ENCODE measurements around the gene SERPINI1.
"Not testable (repeated sequence)": the region's sequence is repeated elsewhere in the genome, so short reads cannot be mapped to it uniquely, and the experiment has no call there.

The SERPINI1 gene

DNA sequence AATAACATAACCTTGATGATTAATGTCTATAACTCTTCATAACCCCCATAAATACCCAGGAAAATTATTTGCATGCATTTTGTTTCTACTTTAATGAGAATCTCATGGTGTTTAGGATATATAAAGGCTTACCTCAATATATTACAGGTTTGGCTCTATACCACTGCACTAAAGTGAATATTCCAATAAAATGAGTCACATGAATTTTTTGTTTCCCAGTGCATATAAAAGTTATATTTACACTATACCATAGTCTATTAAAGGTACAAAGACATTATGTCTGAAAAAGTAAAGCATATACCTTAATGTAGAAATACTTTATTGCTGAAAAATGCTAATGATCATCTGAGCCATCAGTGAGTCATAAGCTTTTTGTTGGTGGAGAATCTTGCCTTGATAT lies 74.7 kb downstream of the SERPINI1 start:
- DNase-seq, result no peak

DNA sequence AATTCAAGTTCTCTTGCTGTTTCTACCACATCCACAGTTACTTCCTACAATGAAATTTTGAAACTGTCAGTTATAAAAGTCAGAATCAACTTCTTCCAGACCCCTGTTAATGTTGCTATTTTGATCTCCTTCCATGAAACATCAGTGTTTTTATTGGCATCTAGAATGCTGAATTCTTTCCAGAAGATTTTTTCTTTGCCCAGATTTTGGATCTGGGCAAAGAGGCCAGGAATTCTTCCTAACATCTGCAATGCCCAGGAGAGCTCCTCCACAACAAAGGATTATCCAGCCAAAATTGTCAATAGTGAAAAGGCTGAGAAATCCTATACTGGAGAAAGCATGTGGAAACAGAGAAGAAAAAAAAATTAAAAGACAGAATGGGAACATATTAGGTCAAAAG lies 75.5 kb downstream of the SERPINI1 start:
- DNase-seq, result no peak

DNA sequence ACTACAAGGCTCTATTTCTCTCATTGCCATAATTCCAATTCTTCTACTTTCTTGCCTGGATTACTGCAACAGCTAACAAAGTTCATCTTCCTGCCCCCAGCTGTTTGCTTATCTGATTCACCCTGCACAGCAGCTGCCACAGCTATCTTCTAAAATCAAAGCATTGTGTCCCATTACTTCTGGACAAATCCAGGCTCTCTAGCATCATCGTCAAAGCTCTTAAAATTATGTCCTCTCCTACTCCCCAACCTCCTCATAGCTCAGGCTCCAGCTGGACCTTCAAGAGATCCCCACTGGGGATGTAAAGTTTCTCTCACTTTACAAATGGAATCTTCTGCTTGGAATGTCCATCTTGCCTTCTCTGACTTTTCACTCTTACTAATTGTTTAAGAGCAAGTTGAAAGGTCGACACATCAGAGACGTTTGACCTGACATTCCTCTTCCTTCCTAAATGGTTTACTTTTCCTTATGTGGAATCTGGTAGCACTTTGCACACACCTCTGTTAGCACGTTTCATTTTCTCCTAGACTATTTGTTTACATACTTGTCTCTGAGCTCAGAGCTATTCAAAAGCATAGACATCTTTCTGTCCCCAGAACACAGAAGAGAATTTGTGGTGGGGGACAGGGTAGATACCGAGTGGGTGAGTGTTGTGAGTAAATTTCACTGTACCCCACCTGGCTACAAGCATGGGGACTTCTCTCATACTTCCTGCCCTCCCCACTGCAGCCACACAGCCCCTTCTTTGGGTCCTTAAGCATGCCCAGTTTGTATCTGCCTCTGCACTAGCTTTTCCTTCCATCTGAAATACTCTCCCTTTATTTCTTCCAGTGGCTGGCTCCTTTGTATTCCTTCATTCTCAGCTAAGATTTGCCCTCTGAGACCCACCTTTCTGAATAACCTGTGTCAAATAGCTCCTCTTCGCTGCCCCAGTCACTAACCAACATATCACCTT lies 77.9 kb downstream of the SERPINI1 start:
- DNase-seq, result no peak

DNA sequence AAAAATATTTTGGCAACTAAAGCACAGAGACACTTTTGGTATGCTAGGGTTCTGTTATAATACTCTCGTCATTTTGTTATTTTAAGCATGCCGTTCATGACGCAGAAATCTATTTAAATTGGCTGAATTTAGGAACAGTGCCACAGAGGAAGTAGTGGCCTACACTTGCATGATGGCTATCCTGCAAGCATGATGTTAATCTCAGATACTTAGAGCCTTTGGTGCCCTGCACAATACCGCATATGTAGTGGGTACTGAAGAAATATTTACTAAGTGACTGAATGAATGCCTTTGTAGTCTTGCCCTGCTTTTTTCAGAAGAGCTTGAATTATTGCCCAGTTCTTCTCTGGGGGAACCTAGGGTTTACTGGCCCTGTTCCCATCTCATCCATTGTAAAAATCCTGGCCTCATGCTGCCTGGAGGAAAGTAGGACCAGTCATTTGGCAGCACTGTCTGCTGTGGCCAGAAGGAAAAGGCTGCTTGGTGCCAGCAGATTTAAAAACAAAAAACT lies 79.0 kb downstream of the SERPINI1 start:
- DNase-seq, result no peak

DNA sequence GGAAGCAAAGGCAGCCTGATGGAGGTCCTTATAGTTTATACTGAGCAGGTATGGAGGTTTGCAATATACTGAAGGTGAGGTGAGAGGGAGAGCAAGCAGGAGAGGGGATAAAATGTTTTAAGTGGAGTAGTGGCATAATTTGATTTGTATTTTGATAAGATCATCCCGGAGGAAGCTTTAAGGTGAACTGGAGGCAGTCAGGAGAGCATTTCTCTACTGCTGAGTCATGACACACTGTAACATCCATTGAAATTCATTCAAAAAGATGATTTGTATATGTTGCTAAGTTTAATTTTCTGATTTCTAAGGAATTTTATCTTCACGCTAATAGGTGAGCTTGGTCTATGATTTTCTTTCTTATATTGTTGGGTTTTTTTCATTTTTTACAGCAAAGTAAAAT lies 81.4 kb downstream of the SERPINI1 start:
- DNase-seq, result no peak

DNA sequence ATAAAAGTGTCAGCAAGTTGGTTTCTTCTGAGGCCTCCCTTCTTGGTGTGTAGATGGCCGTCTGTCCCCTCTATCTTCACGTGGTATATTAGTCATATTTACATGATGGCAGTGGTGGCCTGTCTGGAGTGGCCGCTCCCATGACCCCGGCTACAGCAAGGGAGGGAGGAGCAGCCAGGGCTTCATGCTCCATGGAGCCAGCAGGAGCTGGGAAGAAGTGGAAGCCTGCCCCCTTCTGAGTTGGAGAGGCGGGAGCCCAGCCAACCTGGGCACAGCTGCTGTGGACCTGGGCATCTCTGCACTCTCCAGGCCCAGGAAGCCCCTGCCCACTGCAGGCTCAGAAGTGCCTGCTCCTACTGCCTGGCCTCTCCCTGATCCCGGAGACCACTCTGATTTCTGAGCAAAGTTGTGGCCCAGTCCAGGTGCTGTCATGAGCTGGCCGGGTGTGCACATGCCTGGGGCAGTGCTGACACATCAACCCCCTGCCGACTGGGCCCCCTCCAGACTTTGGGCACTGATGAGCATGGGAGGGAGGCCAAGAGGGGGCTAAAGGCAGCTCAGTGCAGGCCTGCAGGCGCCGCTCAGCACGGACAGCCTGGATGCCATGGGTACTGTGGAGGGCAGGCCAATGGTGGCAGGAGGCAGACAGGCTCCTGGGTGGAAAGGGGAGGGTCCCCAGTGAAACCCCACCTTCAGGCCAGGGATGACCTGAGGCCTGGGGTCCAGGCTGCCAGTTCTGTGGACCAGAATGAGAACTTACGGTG lies 84.8 kb downstream of the SERPINI1 start:
- DNase-seq, result no peak

DNA sequence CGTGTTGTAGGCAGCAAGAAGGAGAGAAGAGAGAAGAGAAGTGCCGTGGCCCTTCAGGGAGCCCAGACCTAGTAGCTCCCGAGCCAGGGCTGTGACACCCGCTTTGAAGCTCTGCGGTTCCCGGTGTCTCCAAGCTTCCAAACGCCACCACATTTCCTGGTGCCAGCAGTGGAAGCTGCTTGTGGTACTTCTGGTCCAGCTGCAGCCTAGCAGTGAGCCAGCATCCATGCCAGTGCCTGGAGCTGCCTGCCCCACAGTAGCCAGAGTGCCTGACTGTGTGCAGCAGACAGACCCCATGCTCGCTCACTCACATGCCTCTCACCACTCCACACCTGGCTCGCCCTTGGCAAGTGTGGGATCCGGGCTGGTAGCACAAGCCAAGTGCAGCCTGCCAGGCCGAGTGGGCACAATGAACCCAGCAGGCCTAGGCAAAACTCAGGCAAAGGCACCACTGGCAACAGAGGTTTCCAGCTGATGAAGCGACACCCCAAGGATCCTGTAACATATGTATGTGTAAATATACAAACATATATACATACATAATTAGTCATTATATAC lies 85.8 kb downstream of the SERPINI1 start:
- DNase-seq, result no peak

DNA sequence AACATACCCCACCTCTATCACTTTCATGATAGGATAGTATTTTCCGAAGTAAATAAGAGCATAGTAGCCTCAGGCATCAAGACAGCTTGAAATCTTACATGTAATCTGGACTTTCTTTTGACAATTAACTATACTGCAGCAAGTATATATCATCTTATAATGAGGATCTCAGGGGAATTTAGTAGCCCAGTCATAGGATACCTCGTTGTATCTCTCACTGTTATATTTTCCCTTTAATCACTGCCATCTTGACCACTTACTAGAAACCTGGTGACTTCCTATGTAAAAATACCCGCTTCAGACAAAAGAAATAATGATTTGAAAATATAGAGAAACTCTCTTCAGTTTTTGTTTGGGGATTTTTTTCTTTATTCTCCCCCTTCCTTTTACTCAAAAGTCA lies 88.2 kb downstream of the SERPINI1 start:
- DNase-seq, result no peak

DNA sequence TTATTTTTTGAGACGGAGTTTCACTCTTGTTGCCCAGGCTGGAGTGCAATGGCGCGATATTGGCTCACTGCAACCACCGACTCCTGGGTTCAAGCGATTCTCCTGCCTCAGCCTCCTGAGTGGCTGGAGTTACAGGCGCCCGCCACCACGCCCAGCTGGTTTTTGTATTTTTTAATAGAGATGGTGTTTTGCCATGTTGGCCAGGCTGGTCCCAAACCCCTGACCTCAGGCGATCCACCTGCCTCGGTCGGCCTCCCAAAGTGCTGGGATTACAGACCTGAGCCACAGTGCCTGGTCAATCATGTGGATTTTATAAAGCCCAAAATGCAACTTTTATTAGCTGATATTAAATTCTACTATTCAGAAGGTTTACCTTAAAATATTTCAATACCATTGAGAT lies 92.1 kb downstream of the SERPINI1 start:
- DNase-seq, result not testable (repeated sequence)

DNA sequence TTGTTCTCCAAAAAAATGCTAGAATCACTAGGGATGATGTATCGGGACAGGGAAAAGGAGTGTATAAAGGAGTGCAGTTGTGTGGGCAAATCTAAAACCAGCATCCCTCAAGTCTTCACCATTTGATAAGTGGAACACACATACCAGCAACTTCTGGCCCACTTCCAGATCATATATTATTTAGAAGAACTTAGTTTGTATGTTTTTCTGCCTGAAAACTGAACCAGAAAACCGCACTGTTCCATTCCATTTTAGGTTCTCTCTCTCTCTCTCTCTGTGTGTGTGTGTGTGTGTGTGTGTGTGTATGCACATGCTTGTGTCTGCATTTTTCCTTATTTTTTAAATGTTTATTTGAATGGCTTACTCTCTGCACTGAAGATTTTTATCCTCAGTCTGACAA lies 93.5 kb downstream of the SERPINI1 start:
- no peak for DNase-seq

DNA sequence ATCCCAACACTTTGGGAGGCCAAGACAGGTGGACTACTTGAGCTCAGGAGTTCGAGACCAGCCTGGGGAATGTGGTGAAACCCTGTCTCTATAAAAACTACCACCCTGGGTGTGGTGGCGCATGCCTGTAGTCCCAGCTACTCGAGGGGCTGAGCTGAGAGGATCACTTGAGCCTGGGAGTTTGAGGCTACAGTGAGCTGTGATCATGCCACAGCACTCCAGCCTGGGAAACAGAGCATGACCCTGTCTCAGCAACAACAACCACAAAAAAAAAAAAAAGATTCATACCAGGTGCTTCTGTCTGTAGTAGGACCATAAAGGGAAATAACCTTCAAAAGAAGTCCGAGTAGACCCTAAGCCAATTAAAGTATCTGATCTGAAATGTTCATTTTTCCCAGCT lies 94.5 kb downstream of the SERPINI1 start:
- DNase-seq, result no peak

DNA sequence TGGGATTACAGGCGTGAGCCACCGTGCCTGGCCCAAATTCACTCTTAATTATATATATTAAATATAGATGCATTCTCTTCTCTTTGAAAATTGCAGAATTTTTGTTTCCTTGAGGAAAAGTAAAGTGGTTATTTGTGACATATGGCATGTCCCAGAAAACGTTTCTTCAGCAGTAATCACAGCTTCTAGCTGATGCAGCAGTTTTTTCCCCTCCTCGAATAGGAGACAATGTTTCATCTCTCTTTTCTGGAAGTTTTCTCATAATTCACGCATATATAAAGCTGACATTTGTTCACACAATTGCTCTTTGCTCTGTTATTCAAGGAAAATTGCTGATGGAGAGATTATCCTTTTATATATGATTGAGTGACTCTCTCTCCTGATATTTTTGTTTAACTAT lies 99.8 kb downstream of the SERPINI1 start:
- no peak for DNase-seq

DNA sequence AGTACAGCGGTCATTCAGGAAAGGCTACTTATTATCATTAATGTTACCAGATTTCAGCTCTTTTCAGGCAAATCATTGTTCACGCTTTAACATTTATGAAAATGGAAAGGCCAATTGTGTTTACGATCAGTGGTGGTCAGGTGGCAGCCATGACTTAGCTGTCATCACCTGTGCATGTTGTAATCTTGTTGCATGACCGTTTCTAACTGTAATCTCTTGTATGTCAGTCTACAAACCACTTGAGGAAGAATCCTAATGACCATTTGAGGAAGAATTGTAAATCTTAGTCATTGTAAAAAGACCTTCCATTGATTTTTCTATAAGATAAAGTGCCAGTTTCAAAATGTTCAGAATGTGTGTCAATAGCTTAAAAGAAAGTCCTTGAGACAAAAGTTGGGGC lies 100.4 kb downstream of the SERPINI1 start:
- no peak for DNase-seq

DNA sequence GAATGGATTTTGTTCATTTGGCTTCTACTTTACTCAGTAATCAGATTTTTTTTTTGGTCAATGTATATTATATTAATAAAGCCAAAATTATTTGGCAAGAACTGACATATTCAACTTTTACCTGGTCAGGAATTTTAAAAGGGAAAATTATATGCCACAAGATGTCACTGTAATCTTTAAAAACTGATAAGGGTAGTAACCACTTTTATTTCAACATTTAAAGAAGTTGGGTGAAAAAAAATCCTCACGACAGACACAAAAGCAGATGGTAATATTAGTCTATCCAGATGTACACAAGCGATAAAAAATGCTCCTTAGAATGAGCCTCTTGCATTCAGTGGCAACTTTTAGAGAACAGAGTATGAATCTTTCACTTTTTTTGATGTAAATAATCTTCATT lies 101.9 kb downstream of the SERPINI1 start:
- peak; percentile 95 for DNase-seq

DNA sequence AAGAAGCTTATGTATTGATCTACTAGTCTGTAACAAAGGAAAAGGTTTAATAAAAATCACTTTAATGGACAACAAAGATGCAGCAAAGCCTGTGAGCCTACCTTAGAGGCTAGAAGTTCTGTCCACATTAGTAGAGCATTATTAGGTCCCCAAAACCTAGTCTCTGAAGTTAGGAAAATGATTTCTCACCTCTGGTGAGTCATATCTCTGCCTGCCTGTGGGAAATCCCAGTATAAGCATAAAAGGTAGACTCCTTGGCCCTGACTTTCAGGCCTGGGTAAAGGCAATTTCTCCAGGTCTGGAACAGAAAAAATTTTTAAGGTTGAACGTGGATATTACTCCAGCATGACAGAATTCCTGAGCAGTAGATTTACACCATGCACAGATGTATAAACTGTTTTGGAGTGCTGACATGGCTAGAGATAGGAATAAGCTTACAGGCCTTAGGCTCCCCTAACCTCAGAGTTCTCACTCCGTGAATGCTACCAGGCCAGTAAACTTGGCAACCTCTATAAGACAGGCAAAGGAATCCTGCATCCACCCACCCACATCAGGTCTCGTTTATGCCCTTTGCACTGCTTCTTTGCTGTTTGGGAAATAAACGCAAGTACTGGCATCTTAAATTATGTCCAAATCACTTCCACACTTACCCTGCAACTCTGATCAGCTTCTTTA lies 104.1 kb downstream of the SERPINI1 start:
- no peak for DNase-seq

DNA sequence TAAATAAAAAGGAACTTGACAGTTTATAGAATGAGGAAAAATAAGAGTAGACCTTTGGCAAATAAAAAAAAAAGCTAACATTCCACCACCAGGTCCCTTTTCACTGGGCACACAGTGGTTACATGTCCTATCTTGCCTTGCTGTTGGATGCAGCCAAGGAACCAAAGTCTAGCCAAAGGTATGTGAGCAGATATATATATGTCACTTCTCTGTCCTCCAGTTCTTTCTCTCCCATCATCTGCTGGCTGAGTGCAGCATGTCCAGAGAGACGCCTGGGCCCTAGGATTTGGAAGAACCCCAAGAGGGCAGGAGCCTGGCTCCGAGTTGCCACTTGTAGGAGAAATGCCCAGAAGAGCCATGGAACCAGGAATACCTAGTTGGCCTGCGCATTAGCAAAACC lies 104.7 kb downstream of the SERPINI1 start:
- no peak for DNase-seq

DNA sequence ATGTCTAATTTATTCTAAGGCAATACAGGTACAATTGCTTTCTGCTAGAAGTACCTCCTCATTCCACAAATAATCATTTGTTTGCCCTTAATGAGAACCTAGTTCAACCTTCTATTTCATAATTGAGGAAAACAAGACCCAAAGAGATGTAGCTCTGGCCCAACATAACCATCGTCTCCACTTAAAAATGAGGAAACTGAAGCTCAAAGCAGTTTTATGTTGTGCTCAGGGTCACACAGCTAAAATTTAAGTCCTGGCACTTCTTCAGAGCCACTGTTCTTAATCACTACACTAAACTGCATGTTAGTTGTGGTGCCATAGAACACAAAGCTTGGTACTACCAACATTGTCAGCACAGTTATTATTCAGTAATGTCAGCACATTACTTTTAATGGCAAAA lies 108.0 kb downstream of the SERPINI1 start:
- DNase-seq, result no peak

DNA sequence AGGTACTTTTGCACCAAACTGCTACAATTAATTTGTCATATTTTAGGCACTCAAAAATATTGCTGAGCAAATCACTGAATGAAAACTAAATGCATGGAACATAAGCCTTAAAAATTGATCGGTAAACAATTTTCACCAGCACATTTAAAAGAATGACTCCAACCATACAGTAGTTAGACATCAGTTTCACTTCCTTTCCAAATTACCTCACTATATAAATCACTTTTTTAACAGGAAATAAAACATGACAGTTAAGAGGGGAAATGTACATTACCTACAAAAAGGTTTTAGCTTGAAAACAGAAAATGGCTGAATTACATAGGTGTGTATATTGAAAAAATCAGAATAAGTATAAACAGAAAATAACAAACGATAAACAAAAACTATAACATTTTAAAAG lies 108.4 kb downstream of the SERPINI1 start:
- DNase-seq, result no peak

DNA sequence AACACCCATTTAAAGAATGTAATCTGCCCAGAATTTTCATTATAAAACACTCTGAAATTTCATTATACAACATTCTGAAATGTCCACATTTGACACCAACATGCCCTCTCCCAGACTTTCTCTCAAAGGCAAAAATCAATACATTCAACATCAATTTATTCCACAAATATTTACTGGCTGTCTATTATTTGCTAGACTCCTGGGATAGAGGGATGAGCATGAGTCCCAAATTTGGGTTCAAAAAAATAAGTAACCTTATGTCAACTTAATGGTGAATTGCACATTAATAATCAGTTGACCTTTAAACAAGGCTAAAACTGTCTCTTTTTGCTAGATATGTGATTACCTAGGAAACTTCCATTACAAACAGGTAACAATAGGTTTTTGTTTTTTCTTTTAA lies 109.0 kb downstream of the SERPINI1 start:
- DNase-seq, result no peak

DNA sequence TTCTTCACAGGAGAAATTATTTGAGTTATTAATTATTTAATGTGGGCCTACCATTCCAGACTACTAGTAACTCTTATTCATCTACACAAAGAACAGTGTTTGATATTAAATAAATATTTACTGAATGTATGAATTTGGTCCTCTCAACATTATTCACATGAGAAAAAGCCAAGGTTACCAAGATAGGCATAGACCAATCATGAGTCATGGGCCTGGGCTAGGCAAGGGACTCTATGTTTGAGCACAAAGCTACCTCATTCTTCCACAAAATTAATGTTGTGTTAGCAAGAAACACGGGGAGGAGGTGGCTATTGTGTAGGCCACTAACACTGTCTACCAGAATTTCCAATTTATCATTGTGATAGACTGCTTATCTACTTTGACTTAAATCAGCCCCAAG lies 115.7 kb downstream of the SERPINI1 start:
- no peak for DNase-seq

DNA sequence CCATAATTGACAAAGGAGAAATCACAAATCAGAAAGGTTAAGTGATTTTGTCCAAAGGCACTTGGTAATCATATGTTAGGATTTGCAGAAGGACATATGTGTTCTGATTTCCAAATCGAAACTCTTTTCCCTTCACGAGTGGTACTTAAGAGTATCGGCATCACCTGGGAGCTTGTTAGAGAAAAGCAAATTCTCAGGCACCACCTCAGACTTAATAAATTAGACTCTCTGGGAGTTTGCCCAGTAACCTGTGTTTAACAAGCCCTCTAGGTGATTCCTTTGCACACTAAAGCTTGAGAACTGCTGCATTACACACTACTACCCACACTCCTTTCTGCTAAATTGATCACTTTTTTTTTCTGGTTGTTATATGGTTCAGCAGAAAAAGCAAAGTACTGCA lies 116.2 kb downstream of the SERPINI1 start:
- no peak for DNase-seq

DNA sequence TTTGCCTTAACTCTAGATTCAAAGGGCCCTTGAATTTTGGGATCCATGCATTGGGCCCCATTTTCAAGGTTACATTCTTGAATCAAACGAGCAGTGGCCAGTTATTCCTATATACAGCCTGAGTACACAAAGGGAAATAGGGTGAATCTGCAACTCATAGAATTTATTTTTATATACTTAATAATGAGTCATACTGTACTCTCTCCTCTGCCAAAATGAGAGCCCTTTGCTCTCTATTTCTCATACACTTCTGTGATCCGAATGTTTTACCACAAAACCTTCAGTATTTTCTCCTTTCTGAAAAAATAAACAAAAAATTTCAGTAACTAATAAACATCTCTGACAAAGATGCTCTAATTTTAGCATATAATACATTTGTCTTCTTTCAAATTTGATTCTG lies 116.7 kb downstream of the SERPINI1 start:
- DNase-seq, result no peak

DNA sequence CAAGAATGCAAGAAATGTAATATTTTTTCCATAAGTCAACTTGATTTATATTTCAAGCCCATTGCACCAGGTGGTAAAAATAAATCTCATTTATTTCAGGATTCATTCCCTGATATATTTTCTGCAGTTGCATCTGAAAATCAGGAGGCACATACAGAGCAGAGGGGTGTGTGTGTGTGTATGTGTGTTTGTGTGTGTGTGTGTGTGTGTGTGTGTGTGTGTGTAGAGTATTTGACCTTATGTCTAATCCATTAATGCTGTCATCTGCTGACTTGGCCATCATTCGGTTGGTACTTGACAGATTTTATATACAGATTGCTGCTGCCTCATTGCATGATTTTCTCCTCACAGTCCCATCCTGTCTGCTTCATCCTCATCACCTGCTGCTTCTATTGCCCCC lies 118.5 kb downstream of the SERPINI1 start:
- peak; percentile 23 for DNase-seq

All from NCI-H2171 treated with DMSO at 0.1 percent for 48 hours (cell line).